Measurements from ENCODE around the gene TBC1D1.

DNA sequence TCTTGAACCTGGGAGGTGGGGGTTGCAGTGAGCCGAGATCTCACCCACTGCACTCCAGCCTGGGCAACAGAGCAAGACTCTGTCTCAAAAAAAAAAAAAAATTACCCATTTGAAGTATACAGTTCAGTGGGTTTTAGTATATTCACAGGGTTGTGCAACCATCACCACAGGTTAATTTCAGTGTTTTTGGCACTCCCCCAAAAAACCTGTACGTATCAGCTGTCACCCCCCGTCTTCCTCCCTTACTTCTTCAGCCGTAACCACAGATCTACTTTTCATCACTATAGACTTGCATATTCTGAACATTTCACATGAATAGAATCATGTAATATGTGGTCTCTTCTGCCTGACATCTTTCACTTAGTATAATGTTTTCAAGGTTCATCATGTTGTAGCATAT is 57.7 kb downstream of the TBC1D1 start:
- TF ChIP-seq, protein P1, sequence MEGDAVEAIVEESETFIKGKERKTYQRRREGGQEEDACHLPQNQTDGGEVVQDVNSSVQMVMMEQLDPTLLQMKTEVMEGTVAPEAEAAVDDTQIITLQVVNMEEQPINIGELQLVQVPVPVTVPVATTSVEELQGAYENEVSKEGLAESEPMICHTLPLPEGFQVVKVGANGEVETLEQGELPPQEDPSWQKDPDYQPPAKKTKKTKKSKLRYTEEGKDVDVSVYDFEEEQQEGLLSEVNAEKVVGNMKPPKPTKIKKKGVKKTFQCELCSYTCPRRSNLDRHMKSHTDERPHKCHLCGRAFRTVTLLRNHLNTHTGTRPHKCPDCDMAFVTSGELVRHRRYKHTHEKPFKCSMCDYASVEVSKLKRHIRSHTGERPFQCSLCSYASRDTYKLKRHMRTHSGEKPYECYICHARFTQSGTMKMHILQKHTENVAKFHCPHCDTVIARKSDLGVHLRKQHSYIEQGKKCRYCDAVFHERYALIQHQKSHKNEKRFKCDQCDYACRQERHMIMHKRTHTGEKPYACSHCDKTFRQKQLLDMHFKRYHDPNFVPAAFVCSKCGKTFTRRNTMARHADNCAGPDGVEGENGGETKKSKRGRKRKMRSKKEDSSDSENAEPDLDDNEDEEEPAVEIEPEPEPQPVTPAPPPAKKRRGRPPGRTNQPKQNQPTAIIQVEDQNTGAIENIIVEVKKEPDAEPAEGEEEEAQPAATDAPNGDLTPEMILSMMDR (IDR thresholded peaks at IDR 0.05) = no peak
- TF ChIP-seq POLR2A (IDR thresholded peaks at IDR 0.05) = no peak
